Smooth muscle cell (in vitro differentiated cells): ENCODE data around the gene GRAMD1B. TPM values are rescaled to one million over a fixed set of nuclear protein-coding genes. Genes with fewer than 3 reads are reported as not detected.

Experiments
- DNase-seq: peaks from one replicate; lab custom pipeline; 2025; ENCODE audit not compliant: unreplicated experiment; lab: John Stamatoyannopoulos, UW
- H2AFZ ChIP-seq: fragments of 200-600 bp; sonication (generic); 2 replicates; pipeline ENCODE4 v1.6.0; 2016; ENCODE audit warnings: antibody characterized with exemption, low read depth, mild to moderate bottlenecking
- H3F3A ChIP-seq: fragments of 200-600 bp; sonication (generic); 2 replicates; pipeline ENCODE4 v1.6.0; 2017; ENCODE audit warnings: antibody characterized with exemption, low read depth
- H3K27ac ChIP-seq: fragments of 200-600 bp; sonication (generic); 2 replicates; pipeline ENCODE4 v1.5.1; 2016; ENCODE audit warnings: low read depth, mild to moderate bottlenecking
- H3K27me3 ChIP-seq: fragments of 200-600 bp; sonication (generic); 2 replicates; pipeline ENCODE4 v1.6.1; 2016; ENCODE audit warnings: low read depth, mild to moderate bottlenecking
- H3K36me3 ChIP-seq: fragments of 200-600 bp; sonication (generic); 2 replicates; pipeline ENCODE4 v1.5.1; 2016; ENCODE audit warnings: low read depth
- H3K4me1 ChIP-seq: fragments of 200-600 bp; sonication (generic); 2 replicates; pipeline ENCODE4 v1.5.1; 2016; ENCODE audit warnings: low read depth
- H3K4me2 ChIP-seq: fragments of 200-600 bp; sonication (generic); 2 replicates; pipeline ENCODE4 v1.6.0; 2016; ENCODE audit warnings: mild to moderate bottlenecking
- H3K4me3 ChIP-seq: fragments of 200-600 bp; sonication (generic); 2 replicates; pipeline ENCODE4 v1.5.1; 2016; ENCODE audit warnings: mild to moderate bottlenecking
- H3K79me2 ChIP-seq: fragments of 200-600 bp; sonication (generic); 2 replicates; pipeline ENCODE4 v1.6.0; 2016; ENCODE audit warnings: low read depth, mild to moderate bottlenecking
- H3K9ac ChIP-seq: fragments of 200-600 bp; sonication (generic); 2 replicates; pipeline ENCODE4 v1.6.0; 2016; ENCODE audit warnings: low read depth
- H3K9me3 ChIP-seq: fragments of 200-600 bp; sonication (generic); replicated peaks from 2 replicates; pipeline ENCODE4 v1.5.1; 2016; ENCODE audit warnings: low read depth
- H4K20me1 ChIP-seq: fragments of 200-600 bp; sonication (generic); 2 replicates; pipeline ENCODE4 v1.6.0; 2016; ENCODE audit warnings: low read depth
- CTCF ChIP-seq: fragments of 200-600 bp; sonication (generic); IDR thresholded peaks from 2 replicates; pipeline ENCODE4 v1.5.1; 2017; ENCODE audit warnings: borderline replicate concordance, mild to moderate bottlenecking, antibody characterized with exemption; ENCODE audit not compliant: insufficient read depth, poor library complexity, severe bottlenecking
- WGBS: methylation state at CpG from one replicate; pipeline ENCODE4 v1.1.7; 2016; ENCODE audit warnings: low lambda C conversion rate; 5-methylcytosine and 5-hydroxymethylcytosine counted together
- polyA plus RNA-seq: library from polyadenylated mRNA; unstranded; fragments of >200 nt; fragmentation: Nextera tagmentation; extraction: Ambion mirVana; gene quantifications from 2 replicates; pipeline ENCODE4 v1.2.1, GENCODE V29; 2016
- total RNA-seq: library from RNA; depleted of rRNA; stranded (reverse); fragments of >200 nt; gene quantifications from 2 replicates; pipeline ENCODE4 v1.2.3, GENCODE V29; 2014

The GRAMD1B gene
- total and polyA plus RNA-seq, 2 experiments from 2014 or later: 2.4 to 3.4 TPM

- no peaks in the 10 kb centered on the region for H4K20me1 ChIP-seq
- 74% methylated on average over 3 of the region's 5 CpGs for WGBS
- H3K79me2 ChIP-seq: no peaks in the 10 kb centered on the region
- H2AFZ ChIP-seq: no peak overlapping the region
- peak overlapping the region; percentile 85 for H3K4me3 ChIP-seq
- DNase-seq: no peak
- H3K4me1 ChIP-seq: peaks cover 11% of the 10 kb centered on the region
- no peak overlapping the region for H3K9ac ChIP-seq
- peak overlapping the region; percentile 32 for H3K27ac ChIP-seq
- H3K27me3 ChIP-seq: peaks cover 32% of the 10 kb centered on the region
- no peaks in the 10 kb centered on the region for H3K36me3 ChIP-seq
- no peaks in the 10 kb centered on the region for H3K9me3 ChIP-seq
- peak overlapping the region; percentile 99 for H3K4me2 ChIP-seq
- no peaks in the 10 kb centered on the region for H3F3A ChIP-seq
- no peak for TF ChIP-seq CTCF
Observed at GRCh38 chr11:123429336-123429735, 733 bp upstream of the GRAMD1B start.

- Histone ChIP-seq H3K4me2 (peak overlapping the region; percentile 99), H2AFZ (peak overlapping the region; percentile 87), H3K4me3 (peak overlapping the region; percentile 85), H4K20me1 (no peaks in the 10 kb centered on the region), H3K9me3 (no peaks in the 10 kb centered on the region), H3K79me2 (no peaks in the 10 kb centered on the region), H3K4me1 (peaks cover 15% of the 10 kb centered on the region), H3F3A (no peaks in the 10 kb centered on the region), H3K36me3 (no peaks in the 10 kb centered on the region), H3K9ac (peak overlapping the region; percentile 27), H3K27ac (no peak overlapping the region), H3K27me3 (peaks cover 19% of the 10 kb centered on the region)
- 4% methylated on average over 64 of the region's 68 CpGs for WGBS
- no peak for TF ChIP-seq CTCF
- DNase-seq: no peak
Observed at GRCh38 chr11:123430721-123431497, 840 bp downstream of the GRAMD1B start.

- TF ChIP-seq CTCF: no peak
- Histone ChIP-seq H3K36me3 (no peaks in the 10 kb centered on the region), H3K4me2 (peak overlapping the region; percentile 99), H4K20me1 (no peaks in the 10 kb centered on the region), H3K9ac (no peak overlapping the region), H3K9me3 (no peaks in the 10 kb centered on the region), H3K27me3 (peaks cover 19% of the 10 kb centered on the region), H3F3A (no peaks in the 10 kb centered on the region), H3K4me3 (peak overlapping the region; percentile 85), H3K4me1 (peaks cover 10% of the 10 kb centered on the region), H3K79me2 (no peaks in the 10 kb centered on the region), H2AFZ (no peak overlapping the region), H3K27ac (no peak overlapping the region)
- 68% methylated on average over 7 of the region's 7 CpGs for WGBS
- DNase-seq: no peak
Observed at GRCh38 chr11:123431619-123432018, 1.6 kb downstream of the GRAMD1B start.

GRCh38 chr11:123434262-123434661 lies 4.2 kb downstream of the GRAMD1B start:
- H3K27me3 ChIP-seq: peaks cover 11% of the 10 kb centered on the region
- peaks cover 18% of the 10 kb centered on the region for H3K4me1 ChIP-seq
- no peaks in the 10 kb centered on the region for H3K36me3 ChIP-seq
- no peak overlapping the region for H3K9ac ChIP-seq
- no peak for TF ChIP-seq CTCF
- no peak overlapping the region for H3K4me3 ChIP-seq
- H3F3A ChIP-seq: no peaks in the 10 kb centered on the region
- H3K27ac ChIP-seq: no peak overlapping the region
- 82% methylated on average over 7 of the region's 7 CpGs for WGBS
- H3K9me3 ChIP-seq: no peaks in the 10 kb centered on the region
- H3K4me2 ChIP-seq: no peak overlapping the region
- no peaks in the 10 kb centered on the region for H3K79me2 ChIP-seq
- no peak overlapping the region for H2AFZ ChIP-seq
- no peak for DNase-seq
- H4K20me1 ChIP-seq: no peaks in the 10 kb centered on the region
